Activated T-helper 9 cell treated with anti-CD3 and anti-CD28 coated beads, Interleukin-2, amount 50 U/mL, for 16 hours (primary cell): ENCODE measurements around the gene MAD2L1BP.

Experiments used
- DNase-seq: peaks from one replicate; pipeline ENCODE4 v3.0.0-alpha.2; 2020; ENCODE audit warnings: low read depth

The MAD2L1BP gene

GRCh38 chr6:43683708-43684455 lies 48.2 kb downstream of the MAD2L1BP start:
- no peak for DNase-seq

DNA sequence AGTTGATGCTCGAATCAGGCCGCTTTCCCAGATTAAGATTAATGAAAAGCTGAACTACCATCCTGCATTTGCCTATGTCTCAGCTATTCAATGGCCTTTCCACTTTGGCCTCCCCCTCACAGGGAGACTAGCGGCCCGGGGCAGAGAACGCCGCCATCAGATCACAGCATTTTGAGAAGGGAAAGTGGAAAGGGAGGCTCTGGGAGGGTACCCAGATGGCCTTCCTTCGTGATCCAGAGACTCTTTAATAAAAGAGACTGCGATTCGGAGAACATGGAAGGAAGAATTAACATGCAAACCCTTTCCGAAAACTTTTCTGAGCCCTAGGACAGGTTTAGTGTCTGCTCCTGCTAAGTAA lies 51.4 kb downstream of the MAD2L1BP start:
- no peak for DNase-seq

- DNase-seq = peak; percentile 74
These were observed 52.1 kb downstream of the MAD2L1BP start, which contains the start of gene MRPS18A for GRCh38 chr6:43687437-43688347. MRPS18A (minus strand) TSS chr6:43687791; CDS start chr6:43687779, 12 bp downstream.

GRCh38 chr6:43689421-43689820 lies 53.8 kb downstream of the MAD2L1BP start:
- no peak for DNase-seq
